MM.1S (cell line): ENCODE data around the gene FIBCD1.
"Not testable (repeated sequence)": the region's sequence is repeated elsewhere in the genome, so short reads cannot be mapped to it uniquely, and the experiment has no call there.

Source experiments
- DNase-seq: peaks from one replicate; pipeline ENCODE4 v3.0.0-alpha.2; 2015
- H2AFZ ChIP-seq: fragments of 300-600 bp; sonication (generic); 2 replicates; pipeline ENCODE4 v1.6.0; 2016; ENCODE audit warnings: antibody characterized with exemption, low read length
- H3F3A ChIP-seq: fragments of 300-600 bp; sonication (generic); 2 replicates; pipeline ENCODE4 v1.6.1; 2016; ENCODE audit warnings: mild to moderate bottlenecking, antibody characterized with exemption, low read length, moderate library complexity, mixed read lengths; ENCODE audit not compliant: insufficient read depth
- H3K27ac ChIP-seq: fragments of 300-600 bp; sonication (generic); 2 replicates; pipeline ENCODE4 v1.5.1; 2016; ENCODE audit warnings: mild to moderate bottlenecking, low read length
- H3K27me3 ChIP-seq: fragments of 300-600 bp; sonication (generic); replicated peaks from 2 replicates; pipeline ENCODE4 v1.6.0; 2016; ENCODE audit warnings: low read length; ENCODE audit not compliant: insufficient read depth
- H3K36me3 ChIP-seq: fragments of 300-600 bp; sonication (generic); replicated peaks from 2 replicates; pipeline ENCODE4 v1.6.1; 2016; ENCODE audit warnings: mild to moderate bottlenecking, low read length, mixed read lengths; ENCODE audit not compliant: insufficient read depth
- H3K4me1 ChIP-seq: fragments of 300-600 bp; sonication (generic); 2 replicates; pipeline ENCODE4 v1.6.1; 2016; ENCODE audit warnings: low read length, mixed read lengths
- H3K4me2 ChIP-seq: fragments of 300-600 bp; sonication (generic); 2 replicates; pipeline ENCODE4 v1.6.0; 2016; ENCODE audit warnings: low read depth, low read length
- H3K4me3 ChIP-seq: fragments of 300-600 bp; sonication (generic); 2 replicates; pipeline ENCODE4 v1.5.1; 2016; ENCODE audit warnings: low read length, mixed read lengths
- H3K79me2 ChIP-seq: fragments of 300-600 bp; sonication (generic); 2 replicates; pipeline ENCODE4 v1.6.1; 2016; ENCODE audit warnings: mixed run types, low read length, mixed read lengths
- H3K9ac ChIP-seq: fragments of 300-600 bp; sonication (generic); 2 replicates; pipeline ENCODE4 v1.6.1; 2016; ENCODE audit warnings: low read length, mixed read lengths
- H3K9me2 ChIP-seq: fragments of 300-600 bp; sonication (generic); replicated peaks from 2 replicates; pipeline ENCODE4 v1.6.1; 2016; ENCODE audit warnings: mild to moderate bottlenecking, low read length, mixed read lengths; ENCODE audit not compliant: insufficient read depth
- H3K9me3 ChIP-seq: fragments of 300-600 bp; sonication (generic); replicated peaks from 2 replicates; pipeline ENCODE4 v1.6.1; 2016; ENCODE audit warnings: mild to moderate bottlenecking, low read length, mixed read lengths; ENCODE audit not compliant: insufficient read depth
- H4K20me1 ChIP-seq: fragments of 300-600 bp; sonication (generic); 2 replicates; pipeline ENCODE4 v1.6.1; 2016; ENCODE audit warnings: mild to moderate bottlenecking, low read length, moderate library complexity, mixed read lengths; ENCODE audit not compliant: insufficient read depth
- CTCF ChIP-seq: fragments of 300-600 bp; sonication (generic); IDR thresholded peaks from 2 replicates; pipeline ENCODE4 v1.5.1; 2016; ENCODE audit warnings: antibody characterized with exemption, low read length, mixed read lengths
- EZH2 ChIP-seq: fragments of 300-600 bp; sonication (generic); optimal IDR thresholded peaks from 2 replicates; pipeline ENCODE3; 2017; ENCODE audit warnings: low read depth, mild to moderate bottlenecking, antibody characterized with exemption, low read length, mixed read lengths
- EZH2phosphoT487 ChIP-seq: fragments of 300-600 bp; sonication (generic); IDR thresholded peaks from 2 replicates; pipeline ENCODE4 v1.6.1; 2018; ENCODE audit warnings: antibody characterized with exemption, low read length

Gene FIBCD1

GRCh38 chr9:130960522-130961378 lies 21.7 kb upstream of the FIBCD1 start:
- Histone ChIP-seq H3K79me2 (no peaks in the 10 kb centered on the region), H3K36me3 (no peaks in the 10 kb centered on the region), H4K20me1 (no peaks in the 10 kb centered on the region), H3F3A (no peaks in the 10 kb centered on the region), H3K27ac (no peak overlapping the region), H3K4me3 (no peak overlapping the region), H2AFZ (no peak overlapping the region), H3K4me2 (no peak overlapping the region), H3K9me3 (no peaks in the 10 kb centered on the region), H3K9ac (no peak overlapping the region), H3K4me1 (no peaks in the 10 kb centered on the region), H3K9me2 (no peaks in the 10 kb centered on the region), H3K27me3 (peaks cover 92% of the 10 kb centered on the region)
- TF ChIP-seq EZH2phosphoT487 (no peak), CTCF (no peak), EZH2 (no peak)
- no peak for DNase-seq

GRCh38 chr9:130959809-130960334 lies 20.8 kb upstream of the FIBCD1 start:
- H3F3A ChIP-seq = no peaks in the 10 kb centered on the region
- H3K4me1 ChIP-seq = no peaks in the 10 kb centered on the region
- no peak overlapping the region for H3K4me2 ChIP-seq
- H3K27me3 ChIP-seq = peaks cover 83% of the 10 kb centered on the region
- no peak overlapping the region for H3K27ac ChIP-seq
- H3K9me2 ChIP-seq = no peaks in the 10 kb centered on the region
- H3K9me3 ChIP-seq = no peaks in the 10 kb centered on the region
- H3K9ac ChIP-seq = no peak overlapping the region
- H2AFZ ChIP-seq = no peak overlapping the region
- no peak overlapping the region for H3K4me3 ChIP-seq
- no peaks in the 10 kb centered on the region for H3K79me2 ChIP-seq
- H3K36me3 ChIP-seq = no peaks in the 10 kb centered on the region
- H4K20me1 ChIP-seq = no peaks in the 10 kb centered on the region
- TF ChIP-seq EZH2phosphoT487 (no peak), EZH2 (no peak), CTCF (no peak)
- no peak for DNase-seq

- H3K9me3 ChIP-seq, H3K4me2 ChIP-seq, DNase-seq, H2AFZ ChIP-seq, H3F3A ChIP-seq, H3K9ac ChIP-seq, H3K36me3 ChIP-seq, H3K79me2 ChIP-seq, H4K20me1 ChIP-seq, H3K4me1 ChIP-seq, H3K9me2 ChIP-seq, H3K4me3 ChIP-seq, H3K27ac ChIP-seq: not testable (repeated sequence)
- H3K27me3 ChIP-seq = peaks cover 70% of the 10 kb centered on the region
Measured at GRCh38 chr9:130958564-130958963, 19.5 kb upstream of the FIBCD1 start.
